ENCODE data around the gene SNPH.

DNA sequence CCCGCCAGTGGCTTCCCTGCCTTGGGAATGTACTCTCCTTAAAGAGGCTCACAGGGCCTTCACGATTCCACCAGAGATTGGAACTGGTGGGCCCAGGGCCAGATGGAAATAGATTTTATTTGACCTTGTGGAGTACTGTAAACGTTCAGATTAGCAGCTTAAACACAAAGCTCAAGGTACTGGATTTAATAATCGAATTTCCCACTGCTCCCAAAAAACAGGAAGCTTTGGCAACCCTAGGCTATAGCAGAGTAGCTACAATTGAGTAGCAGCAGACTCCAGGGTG, 55.5 kb downstream of the SNPH start:
- TF ChIP-seq POLR2AphosphoS5 (IDR thresholded peaks at IDR 0.05; ENCODE audit: low read depth, low read length) = no peak
- TF ChIP-seq, protein P1, sequence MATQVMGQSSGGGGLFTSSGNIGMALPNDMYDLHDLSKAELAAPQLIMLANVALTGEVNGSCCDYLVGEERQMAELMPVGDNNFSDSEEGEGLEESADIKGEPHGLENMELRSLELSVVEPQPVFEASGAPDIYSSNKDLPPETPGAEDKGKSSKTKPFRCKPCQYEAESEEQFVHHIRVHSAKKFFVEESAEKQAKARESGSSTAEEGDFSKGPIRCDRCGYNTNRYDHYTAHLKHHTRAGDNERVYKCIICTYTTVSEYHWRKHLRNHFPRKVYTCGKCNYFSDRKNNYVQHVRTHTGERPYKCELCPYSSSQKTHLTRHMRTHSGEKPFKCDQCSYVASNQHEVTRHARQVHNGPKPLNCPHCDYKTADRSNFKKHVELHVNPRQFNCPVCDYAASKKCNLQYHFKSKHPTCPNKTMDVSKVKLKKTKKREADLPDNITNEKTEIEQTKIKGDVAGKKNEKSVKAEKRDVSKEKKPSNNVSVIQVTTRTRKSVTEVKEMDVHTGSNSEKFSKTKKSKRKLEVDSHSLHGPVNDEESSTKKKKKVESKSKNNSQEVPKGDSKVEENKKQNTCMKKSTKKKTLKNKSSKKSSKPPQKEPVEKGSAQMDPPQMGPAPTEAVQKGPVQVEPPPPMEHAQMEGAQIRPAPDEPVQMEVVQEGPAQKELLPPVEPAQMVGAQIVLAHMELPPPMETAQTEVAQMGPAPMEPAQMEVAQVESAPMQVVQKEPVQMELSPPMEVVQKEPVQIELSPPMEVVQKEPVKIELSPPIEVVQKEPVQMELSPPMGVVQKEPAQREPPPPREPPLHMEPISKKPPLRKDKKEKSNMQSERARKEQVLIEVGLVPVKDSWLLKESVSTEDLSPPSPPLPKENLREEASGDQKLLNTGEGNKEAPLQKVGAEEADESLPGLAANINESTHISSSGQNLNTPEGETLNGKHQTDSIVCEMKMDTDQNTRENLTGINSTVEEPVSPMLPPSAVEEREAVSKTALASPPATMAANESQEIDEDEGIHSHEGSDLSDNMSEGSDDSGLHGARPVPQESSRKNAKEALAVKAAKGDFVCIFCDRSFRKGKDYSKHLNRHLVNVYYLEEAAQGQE (IDR thresholded peaks at IDR 0.05; ENCODE audit: insufficient read depth in 1 of 2, low read depth in 2 of 2, low read length in 2 of 2) = no peak
- no peak for TF ChIP-seq TAF1 (IDR thresholded peaks at IDR 0.05; ENCODE audit: borderline replicate concordance, insufficient read depth, low read length)

Data from PFSK-1 (cell line).